GM12874 (cell line): Measurements from ENCODE around the gene COL26A1.

ENCODE experiments used
- TF ChIP-seq, protein P1 (sequence below): IDR thresholded peaks from 2 replicates; pipeline ENCODE4 v1.5.1; 2011; ENCODE audit warnings: low read depth, mild to moderate bottlenecking, control low read depth, low read length, moderate library complexity; ENCODE audit not compliant: insufficient read depth

The COL26A1 gene

DNA sequence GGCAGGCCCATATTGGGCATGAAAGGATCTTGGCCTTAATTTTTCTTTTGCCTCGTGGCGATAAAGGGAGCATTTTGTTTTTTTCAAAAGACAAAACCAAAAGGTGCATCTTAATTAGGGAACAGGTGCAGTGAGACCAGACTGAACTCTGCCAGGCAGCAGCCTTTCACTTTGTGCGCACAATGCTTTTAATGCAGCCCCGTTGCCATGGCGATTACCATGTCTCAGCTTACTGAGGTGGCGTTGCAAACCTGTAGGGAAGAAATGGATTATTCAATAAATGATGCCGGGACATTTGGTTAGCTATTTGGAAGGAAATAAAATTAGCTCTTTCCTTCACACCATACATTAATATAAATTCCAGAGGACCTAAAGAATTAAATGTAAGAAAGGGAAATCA, 204.6 kb downstream of the COL26A1 start:
- TF ChIP-seq, protein P1, sequence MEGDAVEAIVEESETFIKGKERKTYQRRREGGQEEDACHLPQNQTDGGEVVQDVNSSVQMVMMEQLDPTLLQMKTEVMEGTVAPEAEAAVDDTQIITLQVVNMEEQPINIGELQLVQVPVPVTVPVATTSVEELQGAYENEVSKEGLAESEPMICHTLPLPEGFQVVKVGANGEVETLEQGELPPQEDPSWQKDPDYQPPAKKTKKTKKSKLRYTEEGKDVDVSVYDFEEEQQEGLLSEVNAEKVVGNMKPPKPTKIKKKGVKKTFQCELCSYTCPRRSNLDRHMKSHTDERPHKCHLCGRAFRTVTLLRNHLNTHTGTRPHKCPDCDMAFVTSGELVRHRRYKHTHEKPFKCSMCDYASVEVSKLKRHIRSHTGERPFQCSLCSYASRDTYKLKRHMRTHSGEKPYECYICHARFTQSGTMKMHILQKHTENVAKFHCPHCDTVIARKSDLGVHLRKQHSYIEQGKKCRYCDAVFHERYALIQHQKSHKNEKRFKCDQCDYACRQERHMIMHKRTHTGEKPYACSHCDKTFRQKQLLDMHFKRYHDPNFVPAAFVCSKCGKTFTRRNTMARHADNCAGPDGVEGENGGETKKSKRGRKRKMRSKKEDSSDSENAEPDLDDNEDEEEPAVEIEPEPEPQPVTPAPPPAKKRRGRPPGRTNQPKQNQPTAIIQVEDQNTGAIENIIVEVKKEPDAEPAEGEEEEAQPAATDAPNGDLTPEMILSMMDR, result no peak

DNA sequence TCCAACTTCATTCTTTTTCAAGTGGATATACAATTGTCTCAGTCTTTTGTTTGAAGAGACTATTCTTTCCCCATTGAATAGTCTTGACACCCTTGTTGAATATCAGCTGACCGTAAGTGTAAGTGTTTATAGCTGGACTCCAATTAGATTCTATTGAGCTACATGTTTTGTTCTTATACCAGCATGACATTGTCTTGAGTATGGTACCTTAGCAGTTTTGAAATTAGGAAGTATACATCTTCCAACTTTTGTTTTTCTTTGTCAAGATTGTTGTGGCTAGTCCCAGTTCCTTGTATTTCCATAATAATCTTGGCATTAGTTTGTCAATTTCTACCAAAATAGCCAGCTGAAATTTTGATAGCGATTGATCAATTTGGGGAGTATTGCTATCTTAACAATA, 209.5 kb downstream of the COL26A1 start:
- TF ChIP-seq, protein P1, result no peak

DNA sequence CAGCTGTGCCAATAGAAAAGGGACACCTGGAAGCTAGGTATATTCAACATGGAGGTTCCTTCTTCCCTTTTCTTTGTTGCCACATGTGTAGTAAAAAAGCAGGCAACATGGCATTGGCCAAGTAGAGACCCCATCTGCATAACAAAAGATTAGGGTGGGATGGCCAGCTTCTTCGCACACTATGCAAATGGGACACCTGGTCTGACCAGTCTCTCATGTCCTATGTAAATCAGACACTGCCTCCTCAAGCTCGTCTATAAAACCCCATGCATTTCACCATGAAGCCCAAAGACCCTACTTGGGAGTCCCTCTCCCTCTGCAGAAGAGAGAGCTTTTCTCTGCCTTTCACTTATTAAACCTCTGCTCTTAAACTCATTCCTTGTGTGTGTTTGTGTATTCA, 212.5 kb downstream of the COL26A1 start:
- TF ChIP-seq, protein P1, result no peak

DNA sequence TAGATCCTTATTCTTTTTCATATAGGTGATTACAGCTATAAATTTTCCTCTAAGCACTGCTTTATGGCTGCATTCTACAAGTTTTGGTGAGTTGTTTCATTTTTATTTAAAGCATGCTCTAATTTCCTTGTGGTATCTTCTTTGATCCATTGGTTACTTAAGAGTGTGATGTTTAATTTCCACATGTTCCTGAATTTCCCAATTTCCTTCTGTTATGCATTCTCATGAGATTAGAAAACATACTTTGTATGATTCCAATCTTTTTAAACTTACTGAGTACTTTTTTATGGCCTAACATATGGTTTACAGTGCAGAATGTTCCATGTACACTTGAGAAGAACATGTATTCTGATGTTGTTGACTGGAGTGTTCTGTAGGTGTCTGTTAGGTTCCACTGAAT, 213.0 kb downstream of the COL26A1 start:
- TF ChIP-seq, protein P1, result no peak

DNA sequence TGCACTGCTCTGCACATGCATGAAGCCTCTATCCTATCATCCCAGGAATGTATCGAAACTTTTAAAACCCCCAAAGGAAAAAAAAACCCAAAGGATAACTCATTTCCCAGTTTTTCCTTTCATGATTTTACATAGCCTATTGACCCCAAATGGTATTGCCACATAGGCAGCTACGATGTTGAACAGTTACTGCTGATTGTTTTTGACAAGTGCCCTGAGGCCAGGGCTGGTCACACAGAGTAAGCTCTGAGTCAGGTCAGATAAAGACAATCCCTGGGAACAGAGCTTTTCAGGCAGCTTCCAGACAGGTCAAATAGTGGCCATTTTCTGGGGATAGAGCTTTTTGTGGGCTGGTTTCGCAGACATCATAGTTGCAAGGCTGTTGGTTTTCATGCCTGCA, 214.3 kb downstream of the COL26A1 start:
- TF ChIP-seq, protein P1, result no peak

DNA sequence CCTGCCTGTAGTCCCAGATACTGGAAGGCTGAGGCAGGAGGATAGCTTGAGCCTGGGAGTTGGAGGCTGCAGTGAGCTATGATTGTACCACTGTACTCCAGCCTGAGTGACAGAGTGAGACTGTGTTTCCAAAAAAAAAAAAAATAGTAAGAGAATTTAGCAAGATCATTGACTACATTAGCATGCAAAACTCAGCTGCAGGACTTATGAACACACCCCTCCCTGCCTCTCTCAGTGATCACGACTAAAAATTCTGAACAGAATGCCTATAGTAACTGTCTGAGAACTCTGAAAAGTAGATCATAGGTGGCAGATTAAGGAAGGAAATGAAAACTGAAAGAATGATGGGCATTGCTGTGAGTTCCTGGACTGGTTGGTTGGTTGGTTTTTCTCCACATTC, 215.9 kb downstream of the COL26A1 start:
- TF ChIP-seq, protein P1, result no peak

DNA sequence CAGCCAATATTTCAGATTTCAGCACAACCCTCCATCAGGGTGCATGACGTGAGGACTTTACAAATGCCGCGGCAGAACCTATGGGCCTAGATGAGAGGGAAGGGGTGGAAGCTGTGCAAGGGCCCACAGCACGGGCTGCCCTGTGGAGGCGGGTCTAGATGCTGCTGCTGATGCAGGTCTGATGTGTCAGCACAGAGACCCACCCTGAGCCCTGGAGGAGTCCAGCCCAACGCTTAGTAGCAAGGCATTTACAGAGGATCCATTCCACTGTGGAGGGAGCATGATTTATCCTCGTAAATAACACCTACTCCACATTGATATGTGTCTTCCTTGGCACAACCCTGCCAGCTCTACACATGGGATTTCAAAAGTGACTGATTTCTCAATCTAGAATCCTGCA, 217.9 kb downstream of the COL26A1 start:
- TF ChIP-seq, protein P1, result no peak

DNA sequence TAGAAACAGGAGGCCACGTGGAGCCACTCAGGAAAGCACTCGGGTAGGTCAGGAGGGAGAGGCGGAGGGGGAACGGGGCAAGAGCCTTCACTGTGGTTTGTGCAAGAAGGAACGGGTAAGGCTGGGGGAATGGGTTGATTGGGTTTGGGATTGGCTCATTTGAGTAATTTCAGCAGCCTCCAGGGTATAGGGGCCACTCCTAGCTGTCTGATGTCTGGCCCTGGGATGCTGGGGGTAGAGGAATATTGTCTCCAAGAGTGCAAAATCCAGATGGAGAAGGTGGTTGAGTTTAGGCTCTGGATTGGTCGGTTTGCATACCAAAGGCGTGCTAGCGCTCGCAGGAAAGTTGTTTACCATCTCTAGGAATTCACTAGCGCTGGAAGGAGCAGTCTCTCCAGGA, 219.2 kb downstream of the COL26A1 start:
- TF ChIP-seq, protein P1, result no peak
